GM21825 (cell line): ENCODE measurements around the gene COL7A1.
A peak's percentile ranks its signal among the peaks of the same experiment; 100 is the strongest.
"Not testable (repeated sequence)": the region's sequence is repeated elsewhere in the genome, so short reads cannot be mapped to it uniquely, and the experiment has no call there.

Experiments
- ATAC-seq: cut with Tn5 transposase; IDR thresholded peaks from one replicate; pipeline ENCODE4 v1.9.1; 2021; ENCODE audit warnings: mild to moderate bottlenecking, moderate library complexity; ENCODE audit not compliant: unreplicated experiment

Gene COL7A1

DNA sequence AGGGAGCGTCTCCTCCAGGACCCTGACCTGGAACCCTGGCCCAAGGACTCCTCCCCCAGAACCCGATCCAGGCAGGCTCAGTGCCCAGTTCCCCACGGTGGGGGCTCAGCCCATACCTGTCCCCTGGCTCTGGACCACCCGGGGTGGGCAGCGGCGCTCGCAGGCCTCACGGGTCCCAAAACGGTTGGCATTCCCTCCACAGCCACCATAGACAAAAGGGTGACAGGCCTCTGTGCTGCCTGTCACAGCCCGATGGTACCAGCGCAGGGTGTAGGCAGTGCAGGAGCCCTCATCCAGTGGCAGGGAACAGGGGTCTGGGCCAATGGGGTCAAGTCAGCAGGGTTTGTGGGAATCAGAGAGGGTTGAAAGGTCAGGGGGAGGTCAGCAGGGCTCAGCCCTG is 30.5 kb downstream of the COL7A1 start:
- no peak for ATAC-seq

GRCh38 chr3:48564022-48564421 is 31.1 kb downstream of the COL7A1 start:
- no peak for ATAC-seq

DNA sequence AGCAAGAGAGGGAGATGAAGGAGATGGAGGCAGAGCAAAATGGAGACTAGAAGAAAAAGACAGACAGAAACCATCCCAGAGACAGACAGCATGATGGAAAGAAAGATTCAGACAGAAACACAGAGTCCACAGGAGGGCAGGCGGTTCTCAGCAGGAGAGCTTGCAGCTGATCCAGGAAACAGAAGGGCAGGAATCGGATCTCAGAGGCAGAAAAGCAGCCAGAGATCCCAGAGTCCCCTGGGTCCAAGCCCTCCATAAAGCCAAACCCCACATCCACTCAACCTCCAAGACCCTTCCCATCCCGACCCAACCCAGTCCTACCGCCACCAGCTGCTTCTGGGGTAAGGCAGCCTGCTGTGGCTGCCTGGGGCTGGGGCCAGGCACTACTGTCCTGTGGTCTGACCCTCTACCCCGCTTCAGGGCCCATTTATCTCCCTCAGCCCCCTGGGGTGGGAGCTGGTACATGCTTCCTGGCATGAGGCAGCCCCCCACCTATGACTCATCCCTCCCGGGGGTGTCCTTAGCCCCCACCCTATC is 31.7 kb downstream of the COL7A1 start, which contains the start of gene UCN2:
UCN2 (minus strand) TSS at position 400 of the 537 bp plus-strand sequence. CDS start 657 bp downstream, outside the sequence.
- ATAC-seq, result no peak

DNA sequence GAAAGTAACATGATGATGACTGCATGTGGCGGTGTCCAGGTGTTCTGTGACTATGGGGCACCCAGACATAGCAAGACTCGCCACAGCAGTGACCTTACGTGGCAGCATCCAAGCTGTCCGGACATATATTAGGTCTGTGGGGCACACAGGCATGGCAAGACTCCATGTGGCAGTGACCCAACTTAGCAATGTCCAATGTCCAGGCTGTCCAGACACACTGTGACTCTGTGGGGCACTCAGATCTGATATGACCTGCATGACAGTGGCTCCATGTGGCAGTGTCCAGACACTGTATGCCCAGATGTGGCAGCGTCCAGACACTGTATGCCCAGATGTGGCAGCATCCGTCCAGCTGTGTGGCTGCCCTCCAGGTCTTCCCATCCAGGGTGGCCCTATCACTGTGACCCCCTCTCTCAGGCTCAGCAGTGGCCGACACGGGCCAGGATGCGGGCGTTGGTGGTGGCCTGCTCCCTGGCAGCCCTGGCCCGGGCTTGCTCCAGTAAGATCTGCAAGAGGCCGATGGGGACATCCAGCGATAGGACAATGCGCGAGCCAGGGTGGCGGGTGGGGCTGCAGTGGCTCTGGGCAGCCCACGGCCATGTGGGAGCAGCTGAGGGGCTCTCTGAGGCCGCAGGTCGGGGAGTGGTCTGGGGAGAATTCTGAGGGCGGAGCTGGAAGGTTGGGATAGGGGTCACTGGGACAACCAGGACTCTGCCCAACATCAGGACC is 32.6 kb downstream of the COL7A1 start:
- ATAC-seq, result no peak

DNA sequence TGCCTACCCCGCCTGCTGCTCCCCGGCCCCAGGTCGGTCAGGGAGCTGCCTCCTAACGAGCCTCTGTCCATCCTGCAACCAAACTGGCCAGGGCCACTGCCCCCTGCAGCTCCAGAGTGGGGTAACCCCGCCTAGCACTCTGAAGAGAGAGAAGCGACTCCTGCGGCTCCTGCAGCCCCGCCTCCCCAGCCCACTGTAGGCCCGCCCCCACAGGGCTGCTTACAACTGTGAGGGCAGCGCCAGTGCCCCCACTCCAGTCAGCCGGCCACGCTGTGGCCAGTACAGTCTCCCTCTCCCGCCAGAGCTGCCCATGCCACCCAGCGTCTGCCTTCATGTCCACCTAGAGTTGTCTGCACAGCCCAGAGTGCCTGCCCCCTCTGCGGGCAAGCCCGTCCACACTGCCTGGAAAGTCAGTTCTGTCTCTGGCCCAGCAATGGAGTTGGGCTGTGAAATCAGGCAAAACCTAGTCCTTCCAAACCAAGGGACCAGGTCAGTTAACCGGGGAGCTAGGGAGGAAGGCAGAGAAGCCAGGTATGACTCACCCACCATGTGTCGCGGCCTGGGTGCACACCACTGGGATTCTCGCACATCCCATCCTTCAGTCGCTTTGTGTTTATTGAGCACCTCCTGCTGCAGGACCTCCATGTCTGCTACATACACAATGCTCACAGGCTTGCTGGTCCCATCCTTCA is 33.9 kb downstream of the COL7A1 start:
- ATAC-seq, result no peak

DNA sequence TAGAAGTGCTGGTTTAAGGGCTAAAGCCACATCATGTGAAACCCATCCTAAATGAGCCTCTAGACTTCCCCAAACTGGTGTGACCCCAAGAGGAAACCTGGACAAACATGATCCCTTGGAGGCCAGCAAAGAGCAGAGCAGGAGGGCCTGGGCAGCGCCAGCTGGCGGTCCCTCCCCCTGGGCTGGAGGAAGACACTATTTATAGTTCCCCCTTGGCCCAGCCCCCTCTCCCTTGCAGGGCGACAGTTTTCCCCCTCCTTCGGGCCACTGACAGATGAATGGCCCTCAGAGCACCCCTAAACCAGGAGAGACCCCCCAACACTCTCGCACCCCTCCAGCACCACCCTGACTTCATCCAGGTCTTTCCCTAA is 34.5 kb downstream of the COL7A1 start:
- no peak for ATAC-seq

GRCh38 chr3:48558493-48559134 is 36.5 kb downstream of the COL7A1 start:
- no peak for ATAC-seq

- ATAC-seq, result peak; percentile 80
Measured at GRCh38 chr3:48556796-48557626, 38.1 kb downstream of the COL7A1 start, which contains the start of gene PFKFB4. Gene PFKFB4 (minus strand): TSS chr3:48556803. CDS start chr3:48556777, 26 bp downstream.

GRCh38 chr3:48555949-48556795 is 39.0 kb downstream of the COL7A1 start:
- ATAC-seq, result no peak

- ATAC-seq, result no peak
Measured at GRCh38 chr3:48555231-48555948, 39.7 kb downstream of the COL7A1 start.

DNA sequence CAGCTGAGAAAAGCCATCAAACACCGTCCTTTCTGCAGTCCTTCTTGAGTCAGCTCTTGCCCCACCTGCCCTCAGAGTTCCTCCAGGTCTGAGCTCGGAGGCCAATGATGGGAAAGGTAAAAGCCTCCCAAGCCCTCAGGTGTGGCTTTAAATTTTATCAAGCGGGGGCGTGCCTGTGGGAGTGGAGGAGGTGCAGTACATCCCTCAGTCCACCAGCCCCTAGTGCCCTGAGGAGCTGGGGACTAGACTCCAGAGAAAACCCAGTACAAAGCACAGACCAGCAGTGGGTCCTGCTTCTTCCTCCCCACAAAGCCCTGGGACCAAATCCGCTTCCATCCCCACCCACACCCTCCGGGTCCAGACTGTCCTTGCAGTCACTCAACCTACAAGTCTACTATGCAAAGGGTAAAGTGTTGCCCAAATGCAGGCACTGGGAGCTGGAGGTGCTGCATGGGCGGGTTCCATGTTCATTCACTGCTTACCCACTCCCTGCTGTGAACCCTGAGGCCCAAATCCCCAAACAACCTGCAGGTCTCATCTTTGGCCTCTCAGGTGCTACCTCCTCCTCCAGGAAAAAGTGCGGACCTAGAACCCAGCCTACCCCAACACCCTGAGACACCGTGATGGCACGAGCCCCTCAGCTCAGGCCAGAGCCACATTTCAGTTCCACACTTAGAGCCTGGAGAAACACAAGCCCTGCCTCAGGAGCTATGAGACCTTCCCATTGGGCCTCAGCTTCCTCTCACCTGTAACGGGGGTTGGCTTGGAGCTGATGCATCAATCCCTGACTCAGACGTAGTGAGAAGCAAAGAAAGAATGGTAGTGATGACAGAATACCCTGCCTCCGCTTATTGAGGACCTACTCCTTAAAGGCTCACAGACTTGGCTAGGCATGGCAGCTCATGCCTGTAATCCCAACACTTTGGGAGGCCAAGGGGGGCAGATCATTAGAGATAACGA is 41.0 kb downstream of the COL7A1 start:
- ATAC-seq, result no peak

- ATAC-seq, result no peak
Measured at GRCh38 chr3:48553361-48553760, 41.8 kb downstream of the COL7A1 start.

DNA sequence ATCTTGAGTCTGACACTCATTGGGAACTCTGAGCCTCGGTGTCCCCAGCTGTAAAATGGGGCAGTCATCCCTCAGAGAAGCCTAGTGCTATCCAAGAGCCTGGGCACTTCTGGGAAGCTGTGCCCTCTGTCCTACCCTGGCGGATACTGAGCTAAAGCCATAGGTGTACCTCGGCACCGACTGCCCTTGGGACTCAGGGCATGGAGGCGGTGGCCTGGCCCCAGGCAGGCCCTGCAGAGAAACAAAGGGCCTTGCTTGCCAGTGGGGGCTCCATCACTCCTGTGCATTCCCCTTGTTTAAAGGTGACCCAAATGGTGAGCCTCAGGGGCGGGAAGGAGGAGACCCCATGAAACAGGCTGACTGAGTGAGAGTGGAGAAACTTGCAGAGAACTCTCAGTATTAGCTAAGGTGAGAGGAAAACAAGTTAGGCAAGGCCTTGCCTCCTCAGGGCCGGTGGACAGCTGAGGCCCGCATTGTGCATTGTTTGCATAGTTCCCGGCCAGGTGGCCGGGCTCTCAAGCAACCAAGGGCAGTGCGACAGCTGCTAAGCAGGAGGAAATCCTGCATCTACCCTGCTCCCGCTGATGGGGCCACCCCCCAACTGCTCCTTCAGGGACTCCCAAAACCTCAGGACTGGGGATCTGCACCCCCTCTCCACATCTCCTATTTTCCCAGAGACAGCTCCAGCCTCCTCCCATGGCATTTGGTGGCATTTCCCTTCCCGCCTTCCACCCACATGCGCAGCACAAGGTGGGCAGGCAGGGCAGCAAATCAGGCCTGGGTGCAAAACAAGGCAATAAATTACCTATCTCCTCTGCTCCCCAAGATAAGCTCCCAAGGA is 42.8 kb downstream of the COL7A1 start:
- no peak for ATAC-seq

DNA sequence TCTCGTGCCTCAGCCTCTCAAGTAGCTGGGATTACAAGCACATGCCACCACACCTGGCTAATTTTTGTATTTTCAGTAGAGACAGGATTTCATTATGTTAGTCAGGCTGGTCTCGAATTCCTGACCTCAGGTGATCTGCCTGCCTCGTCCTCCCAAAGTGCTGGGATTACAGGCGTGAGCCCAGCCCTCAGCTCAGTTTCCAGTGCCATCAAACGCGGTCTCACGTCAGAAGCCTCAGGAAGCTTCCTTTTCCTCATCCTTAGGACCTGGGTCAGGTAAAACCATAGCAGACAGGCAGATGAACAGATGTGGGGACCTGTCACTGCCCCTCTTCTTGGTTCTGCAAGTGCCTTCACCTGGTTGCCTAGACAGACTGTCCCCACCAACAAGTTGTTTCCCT is 43.5 kb downstream of the COL7A1 start:
- ATAC-seq, result not testable (repeated sequence)

DNA sequence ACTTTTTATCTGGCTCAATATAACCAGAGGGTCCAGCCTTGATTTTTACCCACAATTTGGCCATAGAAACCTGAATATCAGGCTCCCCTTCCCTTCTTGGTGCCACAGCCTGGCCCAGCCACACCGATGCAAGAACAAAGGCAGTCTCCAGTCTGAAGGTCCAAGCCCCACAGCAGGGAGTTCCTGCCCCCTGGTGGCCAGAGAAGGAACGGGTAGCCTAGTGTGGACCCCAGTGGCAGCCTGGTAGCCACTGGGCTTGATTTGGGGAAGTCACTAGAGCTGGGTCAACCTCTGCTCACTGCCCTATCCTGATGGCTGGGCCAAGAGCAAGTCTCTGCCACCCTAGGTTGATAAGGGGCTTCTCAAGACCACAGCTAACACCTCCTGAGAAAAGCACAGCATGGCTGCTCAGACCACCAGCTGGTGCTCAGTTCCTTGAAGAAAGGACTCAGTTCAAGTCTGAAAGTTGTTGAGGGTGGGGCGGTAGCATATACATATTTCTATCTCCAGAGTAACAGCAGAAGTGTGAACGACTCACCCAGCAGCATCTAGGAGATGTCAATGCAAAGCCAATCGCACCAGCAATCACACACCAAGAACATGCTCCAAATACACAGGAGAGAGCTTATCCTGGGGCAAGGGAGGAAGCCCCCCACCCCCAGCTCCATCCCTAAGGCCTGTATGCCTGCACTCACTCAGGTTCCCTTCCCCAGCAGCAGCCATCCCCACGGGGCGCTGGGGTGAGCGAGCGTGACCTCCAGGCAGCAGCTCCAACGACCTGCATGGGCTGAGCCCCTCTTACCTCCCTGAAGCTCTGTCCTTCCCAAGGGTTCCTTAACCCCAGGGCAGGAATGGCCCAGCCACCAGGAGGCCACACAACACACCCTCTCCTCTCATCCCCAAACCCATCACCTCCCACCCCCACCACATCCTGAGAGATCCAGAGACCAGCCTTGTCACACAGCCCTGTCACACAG is 46.1 kb downstream of the COL7A1 start:
- ATAC-seq, result no peak

- no peak for ATAC-seq
Measured at GRCh38 chr3:48548126-48548525, 47.0 kb downstream of the COL7A1 start.
